Osteoblast (primary cell): ENCODE measurements around the gene PIK3R6. TPM values are rescaled to one million over a fixed set of nuclear protein-coding genes. Genes with fewer than 3 reads are reported as not detected.

Source experiments
- DNase-seq: peaks from one replicate; pipeline ENCODE4 v3.0.0; 2011; ENCODE audit warnings: low spot score, mixed read lengths; ENCODE audit not compliant: insufficient read length; ENCODE audit errors: missing footprints
- H2AFZ ChIP-seq: 2 replicates; pipeline ENCODE4 v1.6.0; 2011; ENCODE audit warnings: mild to moderate bottlenecking, low read length
- H3K27ac ChIP-seq: 2 replicates; pipeline ENCODE4 v1.5.1; 2011; ENCODE audit warnings: mild to moderate bottlenecking, low read depth, low read length, moderate library complexity
- H3K27me3 ChIP-seq: 2 replicates; pipeline ENCODE4 v1.6.0; 2012; ENCODE audit warnings: mild to moderate bottlenecking, control low read depth, inconsistent platforms, low read length, moderate library complexity; ENCODE audit not compliant: insufficient read depth
- H3K36me3 ChIP-seq: 2 replicates; pipeline ENCODE4 v1.5.1; 2011; ENCODE audit warnings: mild to moderate bottlenecking, low read length, control low read depth, moderate library complexity; ENCODE audit not compliant: insufficient read depth
- H3K4me1 ChIP-seq: 2 replicates; pipeline ENCODE4 v1.5.1; 2011; ENCODE audit warnings: mild to moderate bottlenecking, low read length, control low read depth, moderate library complexity; ENCODE audit not compliant: insufficient read depth
- H3K4me2 ChIP-seq: 2 replicates; pipeline ENCODE4 v1.6.0; 2011; ENCODE audit warnings: mild to moderate bottlenecking, low read length; ENCODE audit not compliant: insufficient read depth
- H3K4me3 ChIP-seq: fragments of 200-600 bp; sonication (generic); 3 replicates; pipeline ENCODE4 v1.5.1; 2012; ENCODE audit warnings: mild to moderate bottlenecking, low read length, inconsistent platforms; ENCODE audit not compliant: insufficient read depth
- H3K79me2 ChIP-seq: 2 replicates; pipeline ENCODE4 v1.6.0; 2012; ENCODE audit warnings: mild to moderate bottlenecking, low read length, control low read depth, inconsistent platforms; ENCODE audit not compliant: insufficient read depth
- H3K9me3 ChIP-seq: 2 replicates; pipeline ENCODE4 v1.5.1; 2011; ENCODE audit warnings: low read depth, low read length, control low read depth
- H4K20me1 ChIP-seq: 2 replicates; pipeline ENCODE4 v1.6.0; 2012; ENCODE audit warnings: mild to moderate bottlenecking, low read length, control low read depth; ENCODE audit not compliant: insufficient read depth
- CTCF ChIP-seq: IDR thresholded peaks from 2 replicates; pipeline ENCODE4 v1.5.1; 2011; ENCODE audit warnings: mild to moderate bottlenecking, low read depth, low read length, moderate library complexity; ENCODE audit errors: extremely low read depth
- total RNA-seq: library from RNA; depleted of rRNA; stranded (reverse); fragments of >200 nt; gene quantifications from 2 replicates; pipeline ENCODE4 v1.2.3, GENCODE V29; 2012

The PIK3R6 gene
- not detected in 2 replicates for total RNA-seq

GRCh38 chr17:8867361-8867981 lies at the start of gene PIK3R6:
PIK3R6 (minus strand) TSS chr17:8867674; CDS start chr17:8849794, 17,880 bp downstream.
- no peak within 1 kb of the TSS for H2AFZ ChIP-seq
- no peak for DNase-seq
- no peaks in the 10 kb centered on the region for H3K4me1 ChIP-seq
- no peaks in the 10 kb centered on the region for H3K9me3 ChIP-seq
- no peak within 1 kb of the TSS for H3K4me3 ChIP-seq
- no peak within 1 kb of the TSS for H3K27ac ChIP-seq
- no peaks in the 10 kb centered on the region for H3K36me3 ChIP-seq
- no peaks in the 10 kb centered on the region for H4K20me1 ChIP-seq
- peaks cover 30% of the 10 kb centered on the region for H3K27me3 ChIP-seq
- H3K4me2 ChIP-seq: no peak within 1 kb of the TSS
- H3K79me2 ChIP-seq: no peaks in the 10 kb centered on the region
- TF ChIP-seq CTCF: no peak

- DNase-seq: no peak
- no peaks in the 10 kb centered on the region for H3K36me3 ChIP-seq
- no peak overlapping the region for H3K4me3 ChIP-seq
- H4K20me1 ChIP-seq: no peaks in the 10 kb centered on the region
- H3K27me3 ChIP-seq: peaks cover 1% of the 10 kb centered on the region
- no peaks in the 10 kb centered on the region for H3K9me3 ChIP-seq
- no peak for TF ChIP-seq CTCF
- no peak overlapping the region for H3K27ac ChIP-seq
- H3K4me2 ChIP-seq: no peak overlapping the region
- H3K79me2 ChIP-seq: no peaks in the 10 kb centered on the region
- no peak overlapping the region for H2AFZ ChIP-seq
- H3K4me1 ChIP-seq: peaks cover 20% of the 10 kb centered on the region
Observed at GRCh38 chr17:8916466-8916865, 49.0 kb upstream of the PIK3R6 start.

- DNase-seq: peak; percentile 72
Observed at GRCh38 chr17:8914554-8914953, 47.1 kb upstream of the PIK3R6 start.

More at GRCh38 chr17:8914554-8914953, 47.1 kb upstream of the PIK3R6 start:
- no peaks in the 10 kb centered on the region for H3K36me3 ChIP-seq
- H3K79me2 ChIP-seq: no peaks in the 10 kb centered on the region
- H3K27me3 ChIP-seq: peaks cover 13% of the 10 kb centered on the region
- H2AFZ ChIP-seq: no peak overlapping the region
- no peak overlapping the region for H3K27ac ChIP-seq
- H4K20me1 ChIP-seq: no peaks in the 10 kb centered on the region
- H3K4me3 ChIP-seq: no peak overlapping the region
- TF ChIP-seq CTCF: no peak
- no peaks in the 10 kb centered on the region for H3K9me3 ChIP-seq
- no peak overlapping the region for H3K4me2 ChIP-seq
- H3K4me1 ChIP-seq: peaks cover 20% of the 10 kb centered on the region
